ENCODE measurements around the gene DDX47. TPM values are rescaled to one million over a fixed set of nuclear protein-coding genes. Genes with fewer than 3 reads are reported as not detected.
"Not testable (repeated sequence)": the region's sequence is repeated elsewhere in the genome, so short reads cannot be mapped to it uniquely, and the experiment has no call there.

Gene DDX47
- total RNA-seq, 1 donor from 2014 or later: 42.0 TPM

DNA sequence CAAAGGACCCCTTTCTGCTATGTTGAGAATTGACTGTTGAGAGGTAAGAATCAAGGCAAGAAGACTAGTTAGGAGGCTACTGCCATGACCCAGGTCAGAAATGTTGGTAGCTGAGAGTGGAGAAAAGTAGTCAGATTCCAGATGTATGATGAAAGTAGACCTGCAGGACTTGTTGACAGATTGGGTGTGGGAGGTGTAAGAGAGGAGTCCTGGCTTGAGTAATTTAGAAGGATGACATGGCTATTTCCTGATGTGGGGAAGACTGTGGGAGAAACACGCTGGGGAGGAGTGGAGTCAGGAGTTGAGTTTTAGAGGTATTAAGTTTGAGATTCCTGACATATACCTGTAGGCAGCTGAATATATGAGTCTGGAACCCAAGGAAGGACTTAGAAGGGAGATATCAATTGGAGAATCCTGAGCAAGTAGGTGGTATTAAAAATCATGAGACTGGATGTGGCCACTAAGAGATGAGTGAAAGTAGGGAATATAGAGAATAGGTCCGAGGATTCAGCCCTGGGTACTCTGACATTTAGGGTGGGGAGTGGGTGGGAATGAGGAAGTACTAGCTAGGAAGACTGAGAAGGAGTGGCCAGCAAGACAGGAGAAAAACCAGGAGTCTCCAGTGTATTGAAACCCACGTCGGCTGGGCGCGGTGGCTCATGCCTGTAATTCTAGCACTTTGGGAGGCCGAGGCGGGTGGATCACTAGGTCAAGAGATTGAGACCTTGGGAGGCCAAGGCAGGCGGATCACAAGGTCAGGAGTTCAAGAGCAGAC lies 12.6 kb upstream of the DDX47 start:
- no peaks in the 10 kb centered on the region for H3K36me3 ChIP-seq
- H3K27ac ChIP-seq: peak overlapping the region; percentile 39
- H3K4me3 ChIP-seq: no peak overlapping the region
- H3K27me3 ChIP-seq: no peaks in the 10 kb centered on the region
- no peak for DNase-seq (ENCODE audit: extremely low spot score in 2 of 2)
- TF ChIP-seq POLR2AphosphoS5 (IDR thresholded peaks at IDR 0.05; ENCODE audit: insufficient read depth in 1 of 2, low read depth in 1 of 2): peak in 1 of 2 donors; percentile 64
- TF ChIP-seq POLR2A (IDR thresholded peaks at IDR 0.05): no peak
- no peaks in the 10 kb centered on the region for H3K9me3 ChIP-seq
- H3K4me1 ChIP-seq: peaks cover 17% of the 10 kb centered on the region
- intact Hi-C loops (cut with DNase I): no loop called here

DNA sequence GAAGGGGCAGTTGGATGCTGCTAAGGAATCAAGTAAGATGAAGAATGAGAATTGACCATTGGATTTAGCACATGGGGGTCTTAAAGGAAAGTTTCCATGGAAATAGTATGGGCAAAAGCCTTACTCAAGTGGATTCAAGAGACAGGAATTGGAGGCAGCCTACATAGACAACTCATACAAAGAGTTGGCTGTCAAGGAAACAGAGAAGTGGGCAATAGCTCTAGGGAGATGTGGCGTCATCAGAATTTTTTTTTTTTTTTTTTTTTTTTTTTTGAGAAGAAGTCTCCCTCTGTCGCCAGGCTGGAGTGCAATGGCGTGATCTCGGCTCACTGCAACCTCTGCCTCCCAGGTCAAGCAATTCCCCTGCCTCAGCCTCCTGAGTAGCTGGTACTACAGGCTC lies 11.5 kb upstream of the DDX47 start:
- H3K27me3 ChIP-seq; intact Hi-C loops (cut with DNase I); DNase-seq (ENCODE audit: extremely low spot score in 2 of 2); H3K4me3 ChIP-seq; H3K36me3 ChIP-seq; H3K9me3 ChIP-seq; H3K27ac ChIP-seq: not testable (repeated sequence)
- H3K4me1 ChIP-seq: peaks cover 17% of the 10 kb centered on the region

- H3K27ac ChIP-seq: no peak overlapping the region
- no peaks in the 10 kb centered on the region for H3K36me3 ChIP-seq
- intact Hi-C loops (cut with DNase I): no loop called here
- no peaks in the 10 kb centered on the region for H3K9me3 ChIP-seq
- H3K4me3 ChIP-seq: no peak overlapping the region
- TF ChIP-seq CTCF (IDR thresholded peaks at IDR 0.05) (no peak), POLR2A (IDR thresholded peaks at IDR 0.05) (no peak), POLR2AphosphoS5 (IDR thresholded peaks at IDR 0.05; ENCODE audit: insufficient read depth in 1 of 2, low read depth in 1 of 2) (peak; percentile 40 to 97)
- no peaks in the 10 kb centered on the region for H3K27me3 ChIP-seq
- DNase-seq (ENCODE audit: extremely low spot score in 2 of 2): peak in 1 of 2 donors; percentile 96
- peaks cover 28% of the 10 kb centered on the region for H3K4me1 ChIP-seq
Measured at GRCh38 chr12:12803186-12803585, 10.0 kb upstream of the DDX47 start.

- TF ChIP-seq CTCF (IDR thresholded peaks at IDR 0.05) (no peak), POLR2A (IDR thresholded peaks at IDR 0.05) (no peak), POLR2AphosphoS5 (IDR thresholded peaks at IDR 0.05; ENCODE audit: insufficient read depth in 1 of 2, low read depth in 1 of 2) (no peak)
- peaks cover 33% of the 10 kb centered on the region for H3K4me1 ChIP-seq
- intact Hi-C loops (cut with DNase I): no loop called here
- no peak for DNase-seq (ENCODE audit: extremely low spot score in 2 of 2)
- H3K9me3 ChIP-seq: no peaks in the 10 kb centered on the region
- H3K36me3 ChIP-seq: no peaks in the 10 kb centered on the region
- H3K4me3 ChIP-seq: no peak overlapping the region
- H3K27me3 ChIP-seq: no peaks in the 10 kb centered on the region
- H3K27ac ChIP-seq: peak overlapping the region; percentile 27
Measured at GRCh38 chr12:12804011-12804410, 9.1 kb upstream of the DDX47 start.

- intact Hi-C loops (cut with DNase I): no loop called here
- Histone ChIP-seq H3K27ac (peak overlapping the region; percentile 27), H3K9me3 (no peaks in the 10 kb centered on the region), H3K36me3 (no peaks in the 10 kb centered on the region), H3K4me1 (peaks cover 33% of the 10 kb centered on the region), H3K27me3 (no peaks in the 10 kb centered on the region), H3K4me3 (no peak overlapping the region)
- DNase-seq (ENCODE audit: extremely low spot score in 2 of 2): no peak
- TF ChIP-seq POLR2A (IDR thresholded peaks at IDR 0.05): no peak
- peak in 1 of 2 donors; percentile 13 for TF ChIP-seq POLR2AphosphoS5 (IDR thresholded peaks at IDR 0.05; ENCODE audit: insufficient read depth in 1 of 2, low read depth in 1 of 2)
Measured at GRCh38 chr12:12804432-12804886, 8.7 kb upstream of the DDX47 start.

DNA sequence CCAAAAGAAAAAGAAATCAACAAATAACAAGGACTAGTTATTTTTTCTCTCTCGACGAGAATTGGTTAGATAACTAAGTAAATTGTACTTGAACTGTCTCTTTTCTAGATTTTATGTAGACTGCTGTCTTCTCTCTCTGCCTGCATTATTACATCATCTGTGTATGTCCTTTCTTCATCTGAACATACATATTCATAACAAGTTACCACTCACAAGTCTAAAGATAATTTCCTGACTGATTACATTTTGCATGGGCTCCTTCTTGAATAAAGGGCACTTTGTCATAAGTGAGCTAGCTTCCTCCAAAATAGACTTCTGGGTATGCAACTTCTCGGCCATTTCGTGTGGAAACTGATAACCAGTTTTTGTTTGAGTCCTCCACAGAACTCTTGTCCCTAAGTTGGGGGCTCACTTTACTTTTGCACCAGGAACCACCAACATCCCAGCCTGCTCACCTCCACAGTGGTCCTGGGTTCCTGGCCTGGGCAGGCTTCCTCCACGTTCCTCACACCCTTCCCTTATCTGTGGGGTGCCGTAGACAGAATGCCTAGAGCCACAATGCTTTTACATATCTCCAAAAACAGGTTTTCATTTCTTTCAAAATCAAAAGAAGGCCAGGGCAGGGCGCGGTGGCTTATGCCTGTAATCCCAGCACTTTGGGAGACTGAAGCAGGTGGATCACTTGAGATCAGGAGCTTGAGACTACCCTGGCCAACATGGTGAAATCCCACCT lies 6.2 kb upstream of the DDX47 start:
- Histone ChIP-seq H3K27ac (peak overlapping the region; percentile 88), H3K4me3 (no peak overlapping the region), H3K9me3 (no peaks in the 10 kb centered on the region), H3K4me1 (peaks cover 33% of the 10 kb centered on the region), H3K27me3 (no peaks in the 10 kb centered on the region), H3K36me3 (no peaks in the 10 kb centered on the region)
- intact Hi-C loops (cut with DNase I): no loop called here
- no peak for TF ChIP-seq CTCF (IDR thresholded peaks at IDR 0.05)
- no peak for TF ChIP-seq POLR2AphosphoS5 (IDR thresholded peaks at IDR 0.05; ENCODE audit: insufficient read depth in 1 of 2, low read depth in 1 of 2)
- no peak for TF ChIP-seq POLR2A (IDR thresholded peaks at IDR 0.05)
- DNase-seq (ENCODE audit: extremely low spot score in 2 of 2): no peak

- H3K36me3 ChIP-seq; intact Hi-C loops (cut with DNase I); H3K27me3 ChIP-seq; DNase-seq (ENCODE audit: extremely low spot score in 2 of 2); H3K9me3 ChIP-seq; H3K4me3 ChIP-seq: not testable (repeated sequence)
- Histone ChIP-seq H3K27ac (peak overlapping the region; percentile 88), H3K4me1 (peaks cover 33% of the 10 kb centered on the region)
Measured at GRCh38 chr12:12807517-12807903, 5.6 kb upstream of the DDX47 start.
